Measurements from ENCODE around the gene ARSI. TPM values are rescaled to one million over a fixed set of nuclear protein-coding genes. Genes with fewer than 3 reads are reported as not detected.

Gene ARSI
- total RNA-seq, 1 donor from 2014 or later = not detected

DNA sequence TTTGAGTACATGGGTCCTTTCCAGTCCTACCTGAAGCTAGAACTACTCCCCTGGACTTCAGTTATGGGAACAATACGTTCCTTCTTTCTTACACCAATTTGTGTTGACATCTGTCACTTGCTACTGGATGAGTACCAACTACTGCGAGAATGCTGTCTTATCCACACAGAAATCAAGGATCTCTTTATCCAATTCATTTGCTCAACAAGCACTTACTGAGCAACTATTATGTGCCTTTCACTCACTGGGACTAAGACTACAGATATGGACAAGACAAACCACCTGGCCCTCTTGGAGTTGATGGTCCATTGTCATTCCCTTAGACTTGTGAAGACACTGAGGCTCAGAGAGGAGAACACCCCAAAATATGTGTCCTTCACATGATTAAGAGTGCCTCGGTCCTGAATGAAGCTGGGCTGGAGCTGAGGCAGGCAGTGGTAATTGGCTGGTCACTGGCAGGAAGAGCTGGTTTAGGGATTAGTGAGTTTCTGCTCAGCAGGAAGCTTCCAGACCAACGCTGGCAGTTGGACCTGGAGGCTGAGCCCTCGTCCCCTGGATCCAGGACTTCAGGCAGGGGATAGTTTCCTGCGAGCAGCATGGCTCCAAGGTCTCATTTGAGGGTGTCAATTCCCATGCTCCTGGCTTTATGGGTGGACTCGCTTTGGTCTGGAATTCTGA lies 8.4 kb upstream of the ARSI start:
- Mint-ChIP-seq H3K36me3 (ENCODE audit: unreplicated experiment) (no peaks in the 10 kb centered on the region), H3K4me1 (ENCODE audit: low read depth, unreplicated experiment) (peaks cover 34% of the 10 kb centered on the region), H3K4me3 (ENCODE audit: unreplicated experiment) (no peak overlapping the region)

DNA sequence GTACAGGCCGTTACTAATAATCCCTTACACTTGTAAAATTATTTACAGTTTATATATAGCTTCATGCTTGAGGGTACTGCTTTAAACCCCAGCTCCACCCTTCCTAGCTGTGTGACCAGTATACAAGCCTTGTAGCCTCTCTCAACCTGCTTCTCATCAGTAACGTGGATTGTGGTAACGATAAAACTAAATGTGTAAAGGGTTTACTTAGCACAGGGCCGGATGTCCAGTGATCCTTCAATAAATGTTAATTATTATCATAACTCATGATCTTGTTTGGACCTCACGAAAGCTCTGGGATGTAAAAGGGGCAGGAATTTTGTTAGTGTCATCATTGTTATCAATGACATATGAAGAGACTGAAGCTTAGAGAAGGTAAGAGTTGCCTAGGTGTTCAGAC lies 7.5 kb upstream of the ARSI start:
- TF ChIP-seq, protein P1, sequence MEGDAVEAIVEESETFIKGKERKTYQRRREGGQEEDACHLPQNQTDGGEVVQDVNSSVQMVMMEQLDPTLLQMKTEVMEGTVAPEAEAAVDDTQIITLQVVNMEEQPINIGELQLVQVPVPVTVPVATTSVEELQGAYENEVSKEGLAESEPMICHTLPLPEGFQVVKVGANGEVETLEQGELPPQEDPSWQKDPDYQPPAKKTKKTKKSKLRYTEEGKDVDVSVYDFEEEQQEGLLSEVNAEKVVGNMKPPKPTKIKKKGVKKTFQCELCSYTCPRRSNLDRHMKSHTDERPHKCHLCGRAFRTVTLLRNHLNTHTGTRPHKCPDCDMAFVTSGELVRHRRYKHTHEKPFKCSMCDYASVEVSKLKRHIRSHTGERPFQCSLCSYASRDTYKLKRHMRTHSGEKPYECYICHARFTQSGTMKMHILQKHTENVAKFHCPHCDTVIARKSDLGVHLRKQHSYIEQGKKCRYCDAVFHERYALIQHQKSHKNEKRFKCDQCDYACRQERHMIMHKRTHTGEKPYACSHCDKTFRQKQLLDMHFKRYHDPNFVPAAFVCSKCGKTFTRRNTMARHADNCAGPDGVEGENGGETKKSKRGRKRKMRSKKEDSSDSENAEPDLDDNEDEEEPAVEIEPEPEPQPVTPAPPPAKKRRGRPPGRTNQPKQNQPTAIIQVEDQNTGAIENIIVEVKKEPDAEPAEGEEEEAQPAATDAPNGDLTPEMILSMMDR (IDR thresholded peaks at IDR 0.05; ENCODE audit: partially characterized antibody, unreplicated experiment) = no peak
- peaks cover 3% of the 10 kb centered on the region for H3K27me3 Mint-ChIP-seq (ENCODE audit: unreplicated experiment)
- no peak for DNase-seq
- no peak overlapping the region for H3K4me3 Mint-ChIP-seq (ENCODE audit: unreplicated experiment)
- H3K4me1 Mint-ChIP-seq (ENCODE audit: low read depth, unreplicated experiment) = peaks cover 43% of the 10 kb centered on the region
- H3K36me3 Mint-ChIP-seq (ENCODE audit: unreplicated experiment) = no peaks in the 10 kb centered on the region
- H3K9me3 Mint-ChIP-seq (ENCODE audit: unreplicated experiment) = peaks cover 3% of the 10 kb centered on the region
- no peak overlapping the region for H3K27ac Mint-ChIP-seq (ENCODE audit: unreplicated experiment)

More for the DNA sequence above, 8.4 kb upstream of the ARSI start:
- Mint-ChIP-seq H3K27ac (ENCODE audit: unreplicated experiment) (no peak overlapping the region), H3K27me3 (ENCODE audit: unreplicated experiment) (peaks cover 3% of the 10 kb centered on the region), H3K9me3 (ENCODE audit: unreplicated experiment) (peaks cover 5% of the 10 kb centered on the region)
- TF ChIP-seq, protein P1 (IDR thresholded peaks at IDR 0.05; ENCODE audit: partially characterized antibody, unreplicated experiment) = no peak
- no peak for DNase-seq

DNA sequence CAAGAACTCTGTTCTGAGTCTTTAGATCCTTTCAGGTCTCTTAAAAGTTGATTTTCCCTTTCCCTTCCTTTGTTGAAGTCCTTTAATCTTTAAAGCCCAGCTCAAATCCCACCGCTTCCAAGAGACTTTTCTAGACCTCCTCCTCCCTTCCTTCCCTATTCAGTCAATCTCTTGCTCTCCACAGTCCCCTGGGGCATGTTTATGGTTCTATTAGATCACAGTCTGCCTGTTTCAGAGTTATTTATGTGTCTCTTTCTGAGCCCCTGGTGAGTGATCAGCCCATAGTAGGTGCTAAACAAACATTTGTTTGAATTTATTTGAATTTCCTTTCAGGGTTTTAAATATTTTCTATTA lies 7.2 kb upstream of the ARSI start:
- peaks cover 3% of the 10 kb centered on the region for H3K9me3 Mint-ChIP-seq (ENCODE audit: unreplicated experiment)
- H3K4me1 Mint-ChIP-seq (ENCODE audit: low read depth, unreplicated experiment) = peaks cover 43% of the 10 kb centered on the region
- H3K27ac Mint-ChIP-seq (ENCODE audit: unreplicated experiment) = peak overlapping the region; percentile 63
- no peak for DNase-seq
- TF ChIP-seq, protein P1 (IDR thresholded peaks at IDR 0.05; ENCODE audit: partially characterized antibody, unreplicated experiment) = no peak
- peak overlapping the region; percentile 52 for H3K4me3 Mint-ChIP-seq (ENCODE audit: unreplicated experiment)
- peaks cover 3% of the 10 kb centered on the region for H3K27me3 Mint-ChIP-seq (ENCODE audit: unreplicated experiment)
- no peaks in the 10 kb centered on the region for H3K36me3 Mint-ChIP-seq (ENCODE audit: unreplicated experiment)

DNA sequence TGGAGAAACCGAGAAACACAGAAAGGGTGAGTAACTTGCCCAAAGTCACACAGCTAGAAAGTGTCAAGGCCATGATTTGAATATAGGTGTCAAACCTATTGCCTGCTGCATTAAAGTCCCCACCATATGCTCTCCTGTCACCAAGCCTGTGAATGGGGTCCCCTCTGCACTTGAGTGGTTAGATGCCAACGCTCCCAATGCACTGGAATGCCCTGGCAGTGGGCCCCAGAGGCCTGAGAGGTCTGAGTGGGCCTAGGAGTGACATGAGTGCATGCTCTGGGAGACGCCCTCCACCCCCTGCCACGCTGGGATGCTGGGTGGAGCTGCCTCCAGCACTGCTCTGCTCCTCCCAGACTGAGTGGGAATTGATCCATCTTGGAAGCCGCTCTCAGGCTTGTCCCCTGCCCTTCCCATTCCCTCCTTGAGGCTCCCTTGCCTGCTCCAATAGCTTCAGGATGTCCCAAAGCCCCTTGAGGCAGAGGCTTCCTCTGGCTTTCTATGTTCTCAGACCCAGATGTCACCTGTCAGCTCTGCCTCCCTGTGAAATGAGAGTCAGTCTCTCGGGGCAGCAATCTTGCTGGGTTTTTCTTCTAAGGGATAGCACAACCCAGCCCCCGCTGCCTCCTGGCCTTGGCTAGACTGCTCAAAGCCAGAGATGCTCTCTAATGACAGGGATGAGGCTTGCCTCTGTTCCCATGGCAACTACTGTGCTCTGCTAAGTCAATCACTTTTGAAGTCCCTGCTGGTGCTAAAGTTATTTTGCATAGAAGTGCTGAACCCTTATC lies 6.6 kb upstream of the ARSI start:
- Mint-ChIP-seq H3K4me1 (ENCODE audit: low read depth, unreplicated experiment) (peaks cover 43% of the 10 kb centered on the region), H3K4me3 (ENCODE audit: unreplicated experiment) (peak overlapping the region; percentile 52), H3K27me3 (ENCODE audit: unreplicated experiment) (peaks cover 3% of the 10 kb centered on the region), H3K36me3 (ENCODE audit: unreplicated experiment) (no peaks in the 10 kb centered on the region), H3K9me3 (ENCODE audit: unreplicated experiment) (peaks cover 3% of the 10 kb centered on the region), H3K27ac (ENCODE audit: unreplicated experiment) (peak overlapping the region; percentile 74)
- TF ChIP-seq, protein P1 (IDR thresholded peaks at IDR 0.05; ENCODE audit: partially characterized antibody, unreplicated experiment) = no peak
- DNase-seq = peak; percentile 71
